ENCODE results near the gene CLPSL1. TPM values are rescaled to one million over a fixed set of nuclear protein-coding genes. Genes with fewer than 3 reads are reported as not detected.
A peak's percentile ranks its signal among the peaks of the same experiment; 100 is the strongest.

CLPSL1 gene
- total RNA-seq, 2 donors from 2014 or later: not detected

- no peak for TF ChIP-seq CTCF (IDR thresholded peaks at IDR 0.05)
- no peaks in the 10 kb centered on the region for H3K36me3 ChIP-seq
- no peaks in the 10 kb centered on the region for H3K27me3 ChIP-seq (replicated peaks; ENCODE audit: insufficient read depth)
- H3K9me3 ChIP-seq: no peaks in the 10 kb centered on the region
- DNase-seq (ENCODE audit: low spot score) (no peak), ATAC-seq (ENCODE audit: insufficient number of reproducible peaks, low FRiP score, low read depth) (no peak)
- H3K4me1 ChIP-seq (ENCODE audit: control insufficient read depth in 1 of 2, low read depth in 2 of 2): peaks cover 24 to 51% of the 10 kb centered on the region in 2 donors
- H3K27ac ChIP-seq: no peak overlapping the region
- no peak overlapping the region for H3K4me3 ChIP-seq
Measured at GRCh38 chr6:35735452-35735851, 45.4 kb upstream of the CLPSL1 start.

- no peak overlapping the region for H3K27ac ChIP-seq
- H3K9me3 ChIP-seq: no peaks in the 10 kb centered on the region
- ATAC-seq (ENCODE audit: insufficient number of reproducible peaks, low FRiP score, low read depth): no peak
- no peaks in the 10 kb centered on the region for H3K36me3 ChIP-seq
- DNase-seq (ENCODE audit: low spot score): no peak
- H3K27me3 ChIP-seq (replicated peaks; ENCODE audit: insufficient read depth): no peaks in the 10 kb centered on the region
- peak; percentile 91 for TF ChIP-seq CTCF (IDR thresholded peaks at IDR 0.05)
- H3K4me1 ChIP-seq (ENCODE audit: control insufficient read depth in 1 of 2, low read depth in 2 of 2): peaks cover 18 to 44% of the 10 kb centered on the region in 2 donors
- H3K4me3 ChIP-seq: no peak overlapping the region
Measured at GRCh38 chr6:35736253-35736894, 44.4 kb upstream of the CLPSL1 start.

GRCh38 chr6:35736982-35737412 is 43.8 kb upstream of the CLPSL1 start, which contains the start of gene ARMC12:
Gene ARMC12, plus strand, starts transcription at chr6:35737032. Its CDS starts 77 bp downstream, at chr6:35737109.
- Histone ChIP-seq H3K4me3 (no peak within 1 kb of the TSS), H3K4me1 (ENCODE audit: control insufficient read depth in 1 of 2, low read depth in 2 of 2) (peaks cover 18 to 44% of the 10 kb centered on the region in 2 donors), H3K9me3 (no peaks in the 10 kb centered on the region), H3K36me3 (no peaks in the 10 kb centered on the region), H3K27me3 (replicated peaks; ENCODE audit: insufficient read depth) (no peaks in the 10 kb centered on the region), H3K27ac (no peak within 1 kb of the TSS)
- TF ChIP-seq CTCF (IDR thresholded peaks at IDR 0.05): no peak
- DNase-seq (ENCODE audit: low spot score) (no peak), ATAC-seq (ENCODE audit: insufficient number of reproducible peaks, low FRiP score, low read depth) (no peak)

GRCh38 chr6:35737413-35738211 is 43.2 kb upstream of the CLPSL1 start:
- Histone ChIP-seq H3K36me3 (no peaks in the 10 kb centered on the region), H3K4me1 (ENCODE audit: control insufficient read depth in 1 of 2, low read depth in 2 of 2) (peaks cover 15 to 37% of the 10 kb centered on the region in 2 donors), H3K9me3 (no peaks in the 10 kb centered on the region), H3K4me3 (no peak overlapping the region), H3K27me3 (replicated peaks; ENCODE audit: insufficient read depth) (no peaks in the 10 kb centered on the region), H3K27ac (no peak overlapping the region)
- peak; percentile 91 for TF ChIP-seq CTCF (IDR thresholded peaks at IDR 0.05)
- DNase-seq (ENCODE audit: low spot score) (no peak), ATAC-seq (ENCODE audit: insufficient number of reproducible peaks, low FRiP score, low read depth) (peak; percentile 58)

All from thoracic aorta (tissue), 2 donors.